Measurements from ENCODE around the gene SYNGAP1. TPM values are rescaled to one million over a fixed set of nuclear protein-coding genes. Genes with fewer than 3 reads are reported as not detected.
A peak's percentile ranks its signal among the peaks of the same experiment; 100 is the strongest.

SYNGAP1 gene
- total RNA-seq, 1 experiment from 2014 or later: 18.8 TPM

DNA sequence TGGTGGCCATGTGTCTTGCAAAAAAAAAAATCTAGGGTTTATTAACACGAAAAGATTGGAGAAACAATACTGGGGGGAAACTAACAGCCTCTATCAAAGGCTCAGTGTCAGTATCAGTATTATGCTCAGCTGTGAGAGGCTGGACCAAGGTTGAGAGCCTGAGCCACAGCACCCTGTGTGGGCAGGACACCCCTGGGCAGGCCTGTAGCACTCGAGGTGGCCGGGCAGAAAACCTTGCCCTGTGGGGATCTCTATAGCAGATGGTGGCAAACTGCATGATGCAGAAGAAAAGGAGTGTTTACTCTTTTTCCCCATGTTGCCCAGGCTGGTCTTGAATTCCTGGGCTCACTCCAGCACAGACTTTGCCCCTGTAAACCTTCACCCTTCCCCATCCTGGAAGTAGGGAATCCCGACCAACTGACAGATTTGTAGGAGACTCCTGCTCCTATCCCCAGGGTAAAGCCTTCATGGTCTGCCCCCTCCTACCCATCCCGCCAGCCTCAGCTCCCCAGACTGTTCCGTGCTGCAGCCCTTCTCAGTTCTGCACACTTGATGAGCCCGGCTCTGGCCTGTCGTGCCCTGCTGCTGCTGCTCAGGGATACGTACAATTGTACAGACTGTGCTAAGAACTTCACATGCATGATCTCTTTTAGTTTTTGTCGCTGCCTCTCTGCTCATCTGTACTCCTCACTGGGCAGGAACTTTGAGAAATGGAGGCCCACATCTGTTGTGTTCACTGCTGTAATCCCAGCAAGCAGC is 36.3 kb upstream of the SYNGAP1 start:
- no TSS peak for BruUV-seq (replicated peaks)
- TF ChIP-seq, protein P1, sequence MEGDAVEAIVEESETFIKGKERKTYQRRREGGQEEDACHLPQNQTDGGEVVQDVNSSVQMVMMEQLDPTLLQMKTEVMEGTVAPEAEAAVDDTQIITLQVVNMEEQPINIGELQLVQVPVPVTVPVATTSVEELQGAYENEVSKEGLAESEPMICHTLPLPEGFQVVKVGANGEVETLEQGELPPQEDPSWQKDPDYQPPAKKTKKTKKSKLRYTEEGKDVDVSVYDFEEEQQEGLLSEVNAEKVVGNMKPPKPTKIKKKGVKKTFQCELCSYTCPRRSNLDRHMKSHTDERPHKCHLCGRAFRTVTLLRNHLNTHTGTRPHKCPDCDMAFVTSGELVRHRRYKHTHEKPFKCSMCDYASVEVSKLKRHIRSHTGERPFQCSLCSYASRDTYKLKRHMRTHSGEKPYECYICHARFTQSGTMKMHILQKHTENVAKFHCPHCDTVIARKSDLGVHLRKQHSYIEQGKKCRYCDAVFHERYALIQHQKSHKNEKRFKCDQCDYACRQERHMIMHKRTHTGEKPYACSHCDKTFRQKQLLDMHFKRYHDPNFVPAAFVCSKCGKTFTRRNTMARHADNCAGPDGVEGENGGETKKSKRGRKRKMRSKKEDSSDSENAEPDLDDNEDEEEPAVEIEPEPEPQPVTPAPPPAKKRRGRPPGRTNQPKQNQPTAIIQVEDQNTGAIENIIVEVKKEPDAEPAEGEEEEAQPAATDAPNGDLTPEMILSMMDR (IDR thresholded peaks at IDR 0.05; ENCODE audit: unreplicated experiment): no peak
- Mint-ChIP-seq H3K27ac (ENCODE audit: unreplicated experiment) (no peak overlapping the region), H3K9me3 (ENCODE audit: low read depth, unreplicated experiment) (no peaks in the 10 kb centered on the region), H3K4me1 (ENCODE audit: low read depth, unreplicated experiment) (no peaks in the 10 kb centered on the region), H3K27me3 (ENCODE audit: unreplicated experiment) (no peaks in the 10 kb centered on the region), H3K36me3 (ENCODE audit: insufficient read depth, unreplicated experiment) (no peaks in the 10 kb centered on the region), H3K4me3 (ENCODE audit: low read depth, unreplicated experiment) (no peak overlapping the region)
- CTCF ChIA-PET: no interaction called here
- DNase-seq: no peak
- intact Hi-C loops (cut with micrococcal nuclease; ENCODE audit: unreplicated experiment): no loop called here

DNA sequence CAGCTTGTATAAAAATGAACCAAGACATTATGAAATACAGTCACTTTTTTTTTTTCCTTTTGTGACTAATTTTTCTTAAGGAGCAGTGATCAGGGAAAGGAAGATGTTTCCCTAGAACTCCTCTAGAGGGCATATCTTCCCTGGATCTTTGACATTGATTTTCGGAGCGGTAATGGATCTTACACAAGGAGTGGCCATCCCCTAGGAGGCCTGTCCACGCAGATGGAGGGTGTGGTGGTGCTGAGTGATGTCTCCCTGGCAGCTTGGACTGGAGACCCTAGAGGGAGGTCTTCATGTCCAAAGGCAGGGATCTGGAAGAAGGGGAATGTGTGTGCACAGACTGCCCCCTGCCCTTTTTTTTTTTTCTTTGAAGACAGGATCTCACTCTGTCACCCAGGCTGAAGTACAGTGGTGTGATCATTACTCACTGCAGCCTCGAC is 35.3 kb upstream of the SYNGAP1 start:
- H3K4me3 Mint-ChIP-seq (ENCODE audit: low read depth, unreplicated experiment): no peak overlapping the region
- H3K9me3 Mint-ChIP-seq (ENCODE audit: low read depth, unreplicated experiment): no peaks in the 10 kb centered on the region
- TF ChIP-seq, protein P1 (IDR thresholded peaks at IDR 0.05; ENCODE audit: unreplicated experiment): peak; percentile 73
- H3K27me3 Mint-ChIP-seq (ENCODE audit: unreplicated experiment): no peaks in the 10 kb centered on the region
- intact Hi-C loops (cut with micrococcal nuclease; ENCODE audit: unreplicated experiment): no loop called here
- CTCF ChIA-PET: interaction anchor here (0.6 to 0.7 kb wide), 2 partner anchors 9 to 201 kb away, joined by 3 to 5 read pairs; no protein-coding TSS in a partner anchor
- no peaks in the 10 kb centered on the region for H3K4me1 Mint-ChIP-seq (ENCODE audit: low read depth, unreplicated experiment)
- no peak overlapping the region for H3K27ac Mint-ChIP-seq (ENCODE audit: unreplicated experiment)
- H3K36me3 Mint-ChIP-seq (ENCODE audit: insufficient read depth, unreplicated experiment): no peaks in the 10 kb centered on the region
- no peak for DNase-seq
- no TSS peak for BruUV-seq (replicated peaks)

DNA sequence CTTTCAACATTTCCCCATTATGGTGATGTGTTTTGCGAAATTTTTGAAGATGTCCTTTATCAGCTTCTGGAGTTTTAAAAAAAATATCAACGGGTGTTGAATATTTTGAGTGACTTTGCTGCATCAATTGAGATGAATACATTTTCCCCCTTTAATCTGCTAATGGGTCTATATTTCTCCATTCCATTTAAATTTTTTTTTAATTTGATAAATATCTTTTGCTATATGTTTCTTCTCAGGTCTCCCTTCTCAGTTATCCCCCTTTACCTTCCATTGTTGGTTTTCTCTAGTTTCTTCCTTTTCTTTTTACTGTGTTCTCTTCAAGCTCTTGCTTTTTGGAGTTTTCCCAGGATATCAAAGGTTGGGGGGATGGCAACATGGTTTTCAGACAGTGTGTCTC is 29.7 kb upstream of the SYNGAP1 start:
- peaks cover 43% of the 10 kb centered on the region for H3K36me3 Mint-ChIP-seq (ENCODE audit: insufficient read depth, unreplicated experiment)
- H3K27me3 Mint-ChIP-seq (ENCODE audit: unreplicated experiment): no peaks in the 10 kb centered on the region
- no peak overlapping the region for H3K4me3 Mint-ChIP-seq (ENCODE audit: low read depth, unreplicated experiment)
- no TSS peak for BruUV-seq (replicated peaks)
- H3K4me1 Mint-ChIP-seq (ENCODE audit: low read depth, unreplicated experiment): peaks cover 29% of the 10 kb centered on the region
- H3K27ac Mint-ChIP-seq (ENCODE audit: unreplicated experiment): no peak overlapping the region
- CTCF ChIA-PET: interaction anchor here (1.6 kb wide), 1 partner anchor 78 kb away, joined by 3 read pairs; no protein-coding TSS in a partner anchor
- TF ChIP-seq, protein P1 (IDR thresholded peaks at IDR 0.05; ENCODE audit: unreplicated experiment): no peak
- DNase-seq: no peak
- intact Hi-C loops (cut with micrococcal nuclease; ENCODE audit: unreplicated experiment): loop anchor here (5.0 kb wide), 2 partner anchors 37 to 73 kb away; partner anchors contain the start of gene ZBTB22
- H3K9me3 Mint-ChIP-seq (ENCODE audit: low read depth, unreplicated experiment): no peaks in the 10 kb centered on the region

DNA sequence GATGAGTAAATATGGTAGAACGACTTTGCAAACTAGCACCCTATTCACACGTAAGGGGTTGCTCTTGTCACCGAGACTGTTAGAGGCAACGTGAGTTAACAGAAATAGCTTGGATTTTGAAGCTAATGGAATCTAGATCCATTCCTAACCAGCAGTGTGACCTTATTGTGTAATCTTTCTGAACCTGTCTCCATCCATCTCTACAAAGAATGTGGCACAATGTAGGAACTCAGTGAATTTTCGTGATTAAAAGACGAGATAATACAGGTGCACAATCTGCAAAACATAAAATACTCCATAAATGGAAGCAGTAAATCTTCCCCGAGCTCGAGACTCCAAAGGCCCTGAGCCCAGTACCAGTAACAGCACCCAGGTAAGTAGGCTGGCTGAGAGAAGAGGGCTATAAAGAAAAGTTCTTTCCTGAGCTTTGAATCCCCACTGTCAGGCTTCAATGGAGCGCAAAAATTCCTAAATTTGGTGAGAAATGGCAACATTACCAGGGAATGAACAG is 29.0 kb upstream of the SYNGAP1 start:
- Mint-ChIP-seq H3K27me3 (ENCODE audit: unreplicated experiment) (no peaks in the 10 kb centered on the region), H3K4me1 (ENCODE audit: low read depth, unreplicated experiment) (peaks cover 35% of the 10 kb centered on the region), H3K9me3 (ENCODE audit: low read depth, unreplicated experiment) (no peaks in the 10 kb centered on the region), H3K4me3 (ENCODE audit: low read depth, unreplicated experiment) (peak overlapping the region; percentile 86), H3K27ac (ENCODE audit: unreplicated experiment) (peak overlapping the region; percentile 96), H3K36me3 (ENCODE audit: insufficient read depth, unreplicated experiment) (peaks cover 48% of the 10 kb centered on the region)
- DNase-seq: no peak
- TSS peak; percentile 70 for BruUV-seq (replicated peaks)
- CTCF ChIA-PET: interaction anchor here (0.7 to 1.6 kb wide), 3 partner anchors 16 to 79 kb away, joined by 3 to 7 read pairs (median 3); no protein-coding TSS in a partner anchor
- TF ChIP-seq, protein P1 (IDR thresholded peaks at IDR 0.05; ENCODE audit: unreplicated experiment): no peak
- intact Hi-C loops (cut with micrococcal nuclease; ENCODE audit: unreplicated experiment): loop anchor here (5.0 kb wide), 2 partner anchors 36 to 74 kb away; partner anchors contain the start of gene ZBTB22
